Stimulated activated memory B cell treated with anti-CD40 and anti-IgM and Interleukin-4, amounts not matched to agents 10 μg/mL and 1 μg/mL and 100 μg/mL, for 72 hours (primary cell): ENCODE measurements around the gene CD81.

Experiments used
- ATAC-seq: fragments of 150-1000 bp; cut with Tn5 transposase; 2 replicates; pipeline ENCODE4 v1.10.0; 2021
- H3K27ac Mint-ChIP-seq: one replicate; pipeline ENCODE4 v1.8.0; 2022; ENCODE audit warnings: mild to moderate bottlenecking, mixed read lengths
- H3K27me3 Mint-ChIP-seq: one replicate; pipeline ENCODE4 v1.8.0; 2022; ENCODE audit warnings: mixed read lengths
- H3K36me3 Mint-ChIP-seq: one replicate; pipeline ENCODE4 v1.8.0; 2022; ENCODE audit warnings: mixed read lengths
- H3K4me1 Mint-ChIP-seq: one replicate; pipeline ENCODE4 v1.8.0; 2022; ENCODE audit warnings: mixed read lengths
- H3K4me3 Mint-ChIP-seq: one replicate; pipeline ENCODE4 v1.8.0; 2022; ENCODE audit warnings: mild to moderate bottlenecking, moderate library complexity, mixed read lengths
- H3K9me3 Mint-ChIP-seq: one replicate; pipeline ENCODE4 v1.8.0; 2022; ENCODE audit warnings: mixed read lengths

Gene CD81

DNA sequence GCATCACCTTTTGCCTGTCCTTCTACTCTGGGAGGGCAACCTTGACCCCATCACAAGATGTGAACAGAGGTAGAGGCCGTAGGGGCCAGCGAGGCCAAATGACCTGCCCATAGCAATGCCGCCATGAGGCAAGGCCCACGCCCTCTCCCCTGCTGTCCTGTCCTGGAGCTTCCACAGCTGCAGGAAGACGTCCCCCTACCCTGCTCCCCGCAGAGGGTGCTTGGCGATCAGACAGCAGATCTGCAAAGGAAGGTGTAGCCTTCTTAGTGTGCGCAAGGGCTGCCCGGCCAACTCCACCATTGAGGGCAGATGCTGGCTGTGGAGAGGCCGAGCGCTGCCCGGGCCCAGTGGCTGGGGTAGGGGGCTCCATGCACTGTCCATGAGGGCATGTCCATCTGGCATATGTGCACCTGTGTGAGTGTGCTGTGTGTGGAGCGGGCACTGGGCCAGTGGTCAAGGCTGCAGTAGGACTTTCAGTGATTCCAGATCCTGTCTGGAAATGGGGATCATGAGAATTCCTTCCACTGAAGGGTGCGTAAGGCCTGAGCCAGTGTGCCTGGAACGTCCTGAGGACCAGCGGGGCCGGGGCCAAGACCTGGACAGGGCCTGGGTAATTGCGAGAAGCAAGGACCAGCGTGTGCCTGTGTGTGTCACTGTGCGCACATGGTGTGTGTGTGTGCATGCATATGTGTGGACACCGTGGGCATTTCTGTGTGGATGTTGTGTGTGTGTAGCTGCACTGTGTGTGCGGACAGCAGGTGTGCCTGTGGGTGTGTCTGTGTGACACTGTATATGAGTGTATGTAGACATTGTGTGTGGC, 56.2 kb downstream of the CD81 start:
- H3K27ac Mint-ChIP-seq: no peak overlapping the region
- H3K27me3 Mint-ChIP-seq: no peaks in the 10 kb centered on the region
- no peaks in the 10 kb centered on the region for H3K9me3 Mint-ChIP-seq
- H3K36me3 Mint-ChIP-seq: no peaks in the 10 kb centered on the region
- H3K4me3 Mint-ChIP-seq: no peak overlapping the region
- no peak for ATAC-seq
- H3K4me1 Mint-ChIP-seq: no peaks in the 10 kb centered on the region

- H3K4me1 Mint-ChIP-seq: no peaks in the 10 kb centered on the region
- H3K4me3 Mint-ChIP-seq: no peak overlapping the region
- H3K36me3 Mint-ChIP-seq: no peaks in the 10 kb centered on the region
- no peak for ATAC-seq
- H3K27me3 Mint-ChIP-seq: no peaks in the 10 kb centered on the region
- no peak overlapping the region for H3K27ac Mint-ChIP-seq
- H3K9me3 Mint-ChIP-seq: no peaks in the 10 kb centered on the region
These were observed 56.9 kb downstream of the CD81 start for GRCh38 chr11:2434008-2434407.

DNA sequence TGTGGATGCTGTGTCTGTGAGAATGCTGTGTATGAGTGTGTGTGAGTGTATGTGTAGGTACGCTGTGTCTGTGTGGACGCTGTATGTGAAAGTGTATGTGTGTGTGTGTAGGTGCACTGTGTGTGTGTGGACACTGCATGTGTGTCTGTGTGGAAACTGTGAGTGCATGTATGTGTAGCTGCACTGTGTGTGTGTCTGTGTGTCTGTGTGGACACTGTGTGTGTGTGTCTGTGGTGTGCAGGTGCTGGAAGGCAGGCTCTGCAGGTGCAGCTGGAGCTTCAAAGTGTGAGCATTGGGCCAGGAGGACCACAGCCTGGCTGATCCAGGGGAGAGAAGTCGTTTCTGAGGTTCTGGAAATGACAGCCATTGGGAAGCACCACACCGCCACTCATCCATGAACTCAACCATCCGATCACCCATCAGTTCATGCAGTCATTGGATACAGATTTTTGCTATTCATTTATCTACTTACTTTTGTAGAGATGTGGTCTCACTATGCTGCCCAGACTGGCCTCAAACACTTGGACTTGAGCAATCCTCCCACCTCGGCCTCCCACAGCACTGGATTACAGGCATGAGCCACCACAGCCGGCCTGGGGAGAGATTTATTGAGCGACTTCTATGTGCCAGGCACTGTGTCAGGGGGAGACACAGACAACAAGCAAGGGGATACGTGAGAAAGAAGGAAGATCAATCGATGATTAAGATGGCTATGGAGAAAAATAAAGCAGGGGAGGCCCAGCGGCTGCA, 57.6 kb downstream of the CD81 start:
- no peaks in the 10 kb centered on the region for H3K9me3 Mint-ChIP-seq
- no peak overlapping the region for H3K27ac Mint-ChIP-seq
- H3K27me3 Mint-ChIP-seq: no peaks in the 10 kb centered on the region
- no peak for ATAC-seq
- H3K36me3 Mint-ChIP-seq: no peaks in the 10 kb centered on the region
- no peaks in the 10 kb centered on the region for H3K4me1 Mint-ChIP-seq
- H3K4me3 Mint-ChIP-seq: no peak overlapping the region

GRCh38 chr11:2435288-2436012, 58.3 kb downstream of the CD81 start:
- Mint-ChIP-seq H3K27ac (no peak overlapping the region), H3K9me3 (peaks cover 2% of the 10 kb centered on the region), H3K36me3 (no peaks in the 10 kb centered on the region), H3K27me3 (no peaks in the 10 kb centered on the region), H3K4me3 (no peak overlapping the region), H3K4me1 (no peaks in the 10 kb centered on the region)
- ATAC-seq: no peak

GRCh38 chr11:2436013-2436520, 59.0 kb downstream of the CD81 start:
- no peak overlapping the region for H3K4me3 Mint-ChIP-seq
- no peaks in the 10 kb centered on the region for H3K4me1 Mint-ChIP-seq
- peaks cover 2% of the 10 kb centered on the region for H3K9me3 Mint-ChIP-seq
- ATAC-seq: no peak
- H3K36me3 Mint-ChIP-seq: no peaks in the 10 kb centered on the region
- no peak overlapping the region for H3K27ac Mint-ChIP-seq
- H3K27me3 Mint-ChIP-seq: no peaks in the 10 kb centered on the region

DNA sequence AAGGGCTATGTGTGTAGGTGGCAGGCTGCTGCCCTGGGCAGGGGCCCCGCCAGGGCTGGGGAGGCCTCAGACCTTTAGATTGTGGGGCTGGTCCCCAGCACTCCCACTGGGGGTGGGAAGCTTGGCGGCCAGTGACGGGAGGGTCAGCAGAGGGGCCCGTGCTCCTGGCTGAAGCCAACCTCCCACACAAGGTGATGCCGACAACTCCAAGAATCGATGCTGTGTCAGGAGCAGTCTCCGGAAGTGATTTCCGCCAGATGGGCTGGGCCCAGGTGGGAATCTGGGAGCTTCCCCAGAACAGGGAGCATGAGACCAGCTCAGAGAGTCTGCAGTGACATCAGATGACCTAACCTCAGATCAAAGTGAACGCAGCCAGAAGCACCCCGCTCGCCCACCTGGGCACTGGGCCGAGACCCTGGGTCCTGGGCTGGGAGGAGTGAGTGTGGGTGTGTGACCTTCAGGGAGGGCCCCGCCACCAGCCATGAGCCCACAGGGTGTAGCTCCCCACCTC, 59.5 kb downstream of the CD81 start:
- ATAC-seq: no peak
- no peak overlapping the region for H3K4me3 Mint-ChIP-seq
- H3K4me1 Mint-ChIP-seq: peaks cover 4% of the 10 kb centered on the region
- H3K27ac Mint-ChIP-seq: no peak overlapping the region
- no peaks in the 10 kb centered on the region for H3K27me3 Mint-ChIP-seq
- no peaks in the 10 kb centered on the region for H3K36me3 Mint-ChIP-seq
- peaks cover 2% of the 10 kb centered on the region for H3K9me3 Mint-ChIP-seq

DNA sequence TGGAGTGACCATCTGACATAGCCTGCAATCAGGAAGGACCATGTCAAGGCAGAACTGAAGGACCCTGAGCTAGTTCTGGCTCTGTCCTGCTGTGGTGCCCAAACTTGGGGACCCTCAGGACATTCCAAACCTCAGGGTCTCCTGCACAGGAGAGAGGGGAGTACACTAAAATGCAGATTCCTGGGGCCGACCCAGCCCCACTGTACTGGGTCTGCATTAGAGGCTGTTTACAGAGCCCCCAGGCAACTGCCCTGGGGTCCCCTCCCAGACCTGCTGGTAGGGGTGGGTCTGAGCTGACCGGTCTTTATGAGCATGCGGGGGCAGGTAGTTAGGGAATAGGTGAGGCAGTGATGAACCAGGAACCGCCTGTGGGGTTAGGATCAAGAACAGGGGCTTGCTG, 60.4 kb downstream of the CD81 start:
- Mint-ChIP-seq H3K4me1 (peaks cover 5% of the 10 kb centered on the region), H3K27ac (no peak overlapping the region), H3K9me3 (peaks cover 2% of the 10 kb centered on the region), H3K36me3 (no peaks in the 10 kb centered on the region), H3K4me3 (no peak overlapping the region), H3K27me3 (no peaks in the 10 kb centered on the region)
- ATAC-seq: no peak

DNA sequence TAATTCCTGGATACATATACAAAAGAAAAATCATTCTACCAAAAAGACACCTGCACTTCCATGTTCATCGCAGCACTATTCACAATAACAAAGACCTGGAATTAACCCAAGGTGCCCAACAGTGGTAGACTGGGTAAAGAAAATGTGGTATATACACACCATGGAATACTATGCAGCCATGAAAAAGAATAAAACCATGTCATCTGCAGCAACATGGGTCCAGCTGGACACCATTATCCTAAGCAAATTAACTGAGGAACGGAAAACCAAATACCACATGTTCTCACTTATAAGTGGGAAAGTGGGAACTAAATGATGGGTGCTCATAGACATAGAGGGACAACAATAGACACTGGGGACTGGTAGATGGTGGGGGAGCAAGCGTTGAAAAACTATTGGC, 62.7 kb downstream of the CD81 start:
- Mint-ChIP-seq H3K4me1 (peaks cover 17% of the 10 kb centered on the region), H3K27ac (no peak overlapping the region), H3K4me3 (no peak overlapping the region), H3K9me3 (peaks cover 2% of the 10 kb centered on the region), H3K27me3 (no peaks in the 10 kb centered on the region), H3K36me3 (no peaks in the 10 kb centered on the region)
- ATAC-seq: no peak

GRCh38 chr11:2440646-2441045, 63.5 kb downstream of the CD81 start:
- Mint-ChIP-seq H3K4me3 (no peak overlapping the region), H3K9me3 (peaks cover 2% of the 10 kb centered on the region), H3K27me3 (no peaks in the 10 kb centered on the region), H3K36me3 (no peaks in the 10 kb centered on the region), H3K4me1 (peaks cover 22% of the 10 kb centered on the region), H3K27ac (no peak overlapping the region)
- ATAC-seq: no peak

DNA sequence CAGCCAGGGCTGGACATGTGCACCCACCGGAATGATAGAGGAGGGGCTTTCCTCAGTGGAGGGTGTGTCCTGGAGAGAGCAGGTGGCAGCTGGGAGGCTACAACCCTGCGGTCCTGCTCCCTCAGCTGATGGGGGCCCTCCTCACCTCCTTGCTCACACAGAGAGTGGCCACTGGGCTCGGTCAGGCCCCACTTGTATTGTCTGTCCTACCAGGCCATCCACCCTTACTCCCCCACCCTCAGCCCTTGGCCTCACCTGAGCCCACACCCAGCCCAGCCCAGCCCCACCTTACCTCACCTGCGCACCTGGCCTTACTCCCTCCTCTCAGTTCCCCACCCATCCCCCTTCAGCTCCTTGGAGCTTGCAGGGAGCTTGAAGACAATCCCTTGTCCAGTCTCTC, 64.1 kb downstream of the CD81 start:
- no peaks in the 10 kb centered on the region for H3K27me3 Mint-ChIP-seq
- no peaks in the 10 kb centered on the region for H3K36me3 Mint-ChIP-seq
- H3K9me3 Mint-ChIP-seq: peaks cover 2% of the 10 kb centered on the region
- no peak overlapping the region for H3K4me3 Mint-ChIP-seq
- peaks cover 27% of the 10 kb centered on the region for H3K4me1 Mint-ChIP-seq
- no peak for ATAC-seq
- H3K27ac Mint-ChIP-seq: no peak overlapping the region

GRCh38 chr11:2442589-2442988, 65.5 kb downstream of the CD81 start:
- Mint-ChIP-seq H3K36me3 (no peaks in the 10 kb centered on the region), H3K27ac (no peak overlapping the region), H3K9me3 (peaks cover 2% of the 10 kb centered on the region), H3K4me3 (no peak overlapping the region), H3K4me1 (peaks cover 42% of the 10 kb centered on the region), H3K27me3 (no peaks in the 10 kb centered on the region)
- ATAC-seq: no peak

- Mint-ChIP-seq H3K4me1 (peaks cover 50% of the 10 kb centered on the region), H3K27ac (no peak overlapping the region), H3K27me3 (no peaks in the 10 kb centered on the region), H3K36me3 (no peaks in the 10 kb centered on the region), H3K9me3 (peaks cover 2% of the 10 kb centered on the region), H3K4me3 (peak overlapping the region; percentile 8)
- ATAC-seq: no peak
These were observed 66.3 kb downstream of the CD81 start for GRCh38 chr11:2443406-2443805.

- Mint-ChIP-seq H3K9me3 (peaks cover 2% of the 10 kb centered on the region), H3K27me3 (no peaks in the 10 kb centered on the region), H3K27ac (peak within 1 kb of the TSS; percentile 85), H3K4me1 (peaks cover 54% of the 10 kb centered on the region), H3K4me3 (peak within 1 kb of the TSS; percentile 92), H3K36me3 (no peaks in the 10 kb centered on the region)
- peak; percentile 57 for ATAC-seq
These were observed 67.0 kb downstream of the CD81 start, which contains the start of gene TRPM5 for GRCh38 chr11:2443881-2444820. Gene TRPM5, minus strand, starts transcription at chr11:2444514. Its CDS starts 21,478 bp downstream, at chr11:2423036.
